Gastrocnemius medialis (tissue), 4 donors: ENCODE results near the gene LRTM2.

Experiments used
- POLR2A ChIP-seq, 2 donors: fragments of 450-650 bp; IDR thresholded peaks; one replicate each; pipeline ENCODE4 v1.6.1; 2017; ENCODE audit warnings: antibody characterized with exemption in 2 of 2, mild to moderate bottlenecking in 2 of 2, moderate library complexity in 2 of 2
- TF ChIP-seq, protein P1 (sequence below), 5 experiments: fragments of 450-650 bp in 3 of 5; fragments of 200-600 bp in 2 of 5; sonication (generic) in 2 of 5; IDR thresholded peaks in 4 of 5; conservative IDR thresholded peaks in 1 of 5; 1 replicate in 4 of 5; 2 replicates in 1 of 5; pipeline ENCODE4 v1.5.1; 2016 to 2019; ENCODE audit warnings: antibody characterized with exemption in 5 of 5, mild to moderate bottlenecking in 3 of 5, moderate library complexity in 3 of 5

DNA sequence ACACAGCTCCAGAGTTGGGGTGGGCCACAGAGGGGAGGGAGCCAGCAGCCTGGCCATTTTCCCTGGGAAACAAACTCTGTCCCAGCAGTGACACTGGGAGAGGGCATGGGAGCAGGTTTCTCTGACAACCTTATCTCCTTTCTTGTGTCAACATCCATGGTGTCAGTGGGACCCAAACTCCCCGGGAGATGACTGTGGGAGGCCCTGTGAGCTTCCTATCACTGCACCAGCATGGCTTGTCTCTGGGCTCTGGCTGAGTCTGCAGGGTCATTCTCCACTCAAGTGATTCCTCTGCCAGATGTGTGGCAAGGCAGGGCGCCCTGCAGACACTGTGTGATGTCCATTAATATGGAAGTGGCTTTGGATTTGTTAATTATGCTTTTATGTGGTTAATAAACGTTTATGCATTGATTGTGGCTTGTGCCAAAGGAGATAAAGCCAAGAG is 10.1 kb downstream of the LRTM2 start:
- TF ChIP-seq, protein P1, sequence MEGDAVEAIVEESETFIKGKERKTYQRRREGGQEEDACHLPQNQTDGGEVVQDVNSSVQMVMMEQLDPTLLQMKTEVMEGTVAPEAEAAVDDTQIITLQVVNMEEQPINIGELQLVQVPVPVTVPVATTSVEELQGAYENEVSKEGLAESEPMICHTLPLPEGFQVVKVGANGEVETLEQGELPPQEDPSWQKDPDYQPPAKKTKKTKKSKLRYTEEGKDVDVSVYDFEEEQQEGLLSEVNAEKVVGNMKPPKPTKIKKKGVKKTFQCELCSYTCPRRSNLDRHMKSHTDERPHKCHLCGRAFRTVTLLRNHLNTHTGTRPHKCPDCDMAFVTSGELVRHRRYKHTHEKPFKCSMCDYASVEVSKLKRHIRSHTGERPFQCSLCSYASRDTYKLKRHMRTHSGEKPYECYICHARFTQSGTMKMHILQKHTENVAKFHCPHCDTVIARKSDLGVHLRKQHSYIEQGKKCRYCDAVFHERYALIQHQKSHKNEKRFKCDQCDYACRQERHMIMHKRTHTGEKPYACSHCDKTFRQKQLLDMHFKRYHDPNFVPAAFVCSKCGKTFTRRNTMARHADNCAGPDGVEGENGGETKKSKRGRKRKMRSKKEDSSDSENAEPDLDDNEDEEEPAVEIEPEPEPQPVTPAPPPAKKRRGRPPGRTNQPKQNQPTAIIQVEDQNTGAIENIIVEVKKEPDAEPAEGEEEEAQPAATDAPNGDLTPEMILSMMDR (IDR thresholded peaks at IDR 0.05 in 4 of 5, conservative IDR thresholded peaks at IDR 0.05 in 1 of 5), result no peak
- no peak for TF ChIP-seq POLR2A (IDR thresholded peaks at IDR 0.05)
